Caco-2 (cell line): ENCODE results near the gene PCED1B. TPM values are rescaled to one million over a fixed set of nuclear protein-coding genes. Genes with fewer than 3 reads are reported as not detected.
"Not testable (repeated sequence)": the region's sequence is repeated elsewhere in the genome, so short reads cannot be mapped to it uniquely, and the experiment has no call there.

Experiments used
- BruUV-seq: library from RNA; stranded (reverse); fragments of 400-500 nt; replicated peaks from 2 replicates; lab custom pipeline; 2021; lab: Mats Ljungman, UMichigan
- CTCF ChIA-PET: fragments of 300-600 bp; sonication (Branson Sonifier 250); formaldehyde crosslinking; loops from one replicate; lab custom pipeline; 2022; ENCODE audit warnings: antibody characterized with exemption; lab: Charles Lee
- POLR2A ChIA-PET: fragments of 300-600 bp; sonication (Branson Sonifier 250); formaldehyde crosslinking; loops from one replicate; lab custom pipeline; 2022; ENCODE audit warnings: antibody characterized with exemption; lab: Charles Lee
- DNase-seq, 2 experiments: peaks; one replicate each; pipeline versions ENCODE4 v3.0.0 to v3.0.0-alpha.2; 2020 to 2022
- H3K27me3 ChIP-seq: replicated peaks from 2 replicates; pipeline ENCODE4 v1.6.0; 2011; ENCODE audit warnings: low read length; ENCODE audit not compliant: control insufficient read depth, insufficient read depth
- H3K36me3 ChIP-seq: 2 replicates; pipeline ENCODE4 v1.5.1; 2011; ENCODE audit warnings: low read length; ENCODE audit not compliant: control insufficient read depth, insufficient read depth
- H3K4me1 ChIP-seq: fragments of 250-450 bp; sonication (Bioruptor Pico); 2 replicates; pipeline ENCODE4 v1.5.1; 2020; ENCODE audit warnings: mild to moderate bottlenecking
- H3K4me3 ChIP-seq: 2 replicates; pipeline ENCODE4 v1.5.1; 2011; ENCODE audit warnings: low read depth, mild to moderate bottlenecking, control low read depth, low read length
- H3K9me3 ChIP-seq: fragments of 250-450 bp; sonication (Bioruptor Pico); 2 replicates; pipeline ENCODE4 v1.5.1; 2020; ENCODE audit warnings: mild to moderate bottlenecking, moderate library complexity
- H3K27ac Mint-ChIP-seq: one replicate; pipeline ENCODE4 v1.8.0; 2022; ENCODE audit warnings: mixed read lengths; ENCODE audit not compliant: unreplicated experiment
- H3K27me3 Mint-ChIP-seq: one replicate; pipeline ENCODE4 v1.8.0; 2022; ENCODE audit warnings: mixed read lengths; ENCODE audit not compliant: insufficient read depth, unreplicated experiment
- H3K36me3 Mint-ChIP-seq: one replicate; pipeline ENCODE4 v1.8.0; 2022; ENCODE audit warnings: mild to moderate bottlenecking, mixed read lengths; ENCODE audit not compliant: insufficient read depth, unreplicated experiment
- H3K4me1 Mint-ChIP-seq: one replicate; pipeline ENCODE4 v1.8.0; 2022; ENCODE audit warnings: low read depth, mixed read lengths; ENCODE audit not compliant: unreplicated experiment
- H3K4me3 Mint-ChIP-seq: one replicate; pipeline ENCODE4 v1.8.0; 2022; ENCODE audit warnings: mild to moderate bottlenecking, moderate library complexity, mixed read lengths; ENCODE audit not compliant: unreplicated experiment
- H3K9me3 Mint-ChIP-seq: one replicate; pipeline ENCODE4 v1.8.0; 2022; ENCODE audit warnings: mixed read lengths; ENCODE audit not compliant: unreplicated experiment
- CTCF ChIP-seq, 2 experiments: fragments of 200-600 bp in 1 of 2; IDR thresholded peaks; 1 replicate in 1 of 2; 2 replicates in 1 of 2; pipeline versions ENCODE4 v1.5.1 to v1.8.0; 2011 to 2022; ENCODE audit warnings: antibody characterized with exemption in 1 of 2, control low read depth in 1 of 2, inconsistent platforms in 1 of 2, low read depth in 1 of 2, low read length in 1 of 2, mild to moderate bottlenecking in 1 of 2, moderate library complexity in 1 of 2; ENCODE audit not compliant: insufficient read depth in 1 of 2, severe bottlenecking in 1 of 2, unreplicated experiment in 1 of 2
- intact Hi-C: fragments of 100-400 bp; cut with micrococcal nuclease; formaldehyde crosslinking; loops from one replicate; pipeline ENCODE4 v1.10.0; 2022; ENCODE audit not compliant: unreplicated experiment
- total RNA-seq: library from RNA; stranded (reverse); gene quantifications from 2 replicates; pipeline ENCODE4 v1.2.3, GENCODE V29; 2022

PCED1B gene
- total RNA-seq, 1 experiment from 2014 or later: 7.0 TPM

- Mint-ChIP-seq H3K4me3 (no peak overlapping the region), H3K27me3 (no peaks in the 10 kb centered on the region), H3K27ac (no peak overlapping the region), H3K36me3 (no peaks in the 10 kb centered on the region), H3K4me1 (no peaks in the 10 kb centered on the region), H3K9me3 (no peaks in the 10 kb centered on the region)
- Histone ChIP-seq H3K4me3 (no peak overlapping the region), H3K9me3 (no peaks in the 10 kb centered on the region), H3K36me3 (no peaks in the 10 kb centered on the region), H3K4me1 (no peaks in the 10 kb centered on the region), H3K27me3 (no peaks in the 10 kb centered on the region)
- no peak for DNase-seq
- CTCF ChIA-PET: no interaction called here
- POLR2A ChIA-PET: no interaction called here
- intact Hi-C loops: no loop called here
- TF ChIP-seq CTCF (IDR thresholded peaks at IDR 0.05; ENCODE audit: insufficient read depth in 1 of 2, low read depth in 1 of 2, low read length in 1 of 2, severe bottlenecking in 1 of 2, unreplicated experiment in 1 of 2): no peak
- BruUV-seq: no TSS peak
Measured at GRCh38 chr12:47114481-47114892, 35.1 kb downstream of the PCED1B start.

GRCh38 chr12:47117305-47117704 is 37.9 kb downstream of the PCED1B start:
- H3K4me3 ChIP-seq, intact Hi-C loops, H3K9me3 Mint-ChIP-seq, CTCF ChIA-PET, H3K36me3 Mint-ChIP-seq, H3K4me3 Mint-ChIP-seq, H3K4me1 ChIP-seq, H3K36me3 ChIP-seq, H3K9me3 ChIP-seq, H3K27me3 ChIP-seq, DNase-seq, BruUV-seq, POLR2A ChIA-PET, H3K27me3 Mint-ChIP-seq, H3K27ac Mint-ChIP-seq, H3K4me1 Mint-ChIP-seq: not testable (repeated sequence)

- H3K4me1 Mint-ChIP-seq: no peaks in the 10 kb centered on the region
Measured at GRCh38 chr12:47120736-47121135, 41.3 kb downstream of the PCED1B start.

More at GRCh38 chr12:47120736-47121135, 41.3 kb downstream of the PCED1B start:
- H3K27ac Mint-ChIP-seq: no peak overlapping the region
- Histone ChIP-seq H3K36me3 (no peaks in the 10 kb centered on the region), H3K27me3 (no peaks in the 10 kb centered on the region), H3K4me3 (no peak overlapping the region), H3K4me1 (no peaks in the 10 kb centered on the region), H3K9me3 (no peaks in the 10 kb centered on the region)
- H3K36me3 Mint-ChIP-seq: no peaks in the 10 kb centered on the region
- CTCF ChIA-PET: no interaction called here
- no peaks in the 10 kb centered on the region for H3K27me3 Mint-ChIP-seq
- no peak overlapping the region for H3K4me3 Mint-ChIP-seq
- H3K9me3 Mint-ChIP-seq: no peaks in the 10 kb centered on the region
- DNase-seq: no peak
- POLR2A ChIA-PET: no interaction called here
- no TSS peak for BruUV-seq
- intact Hi-C loops: no loop called here
- no peak for TF ChIP-seq CTCF (IDR thresholded peaks at IDR 0.05; ENCODE audit: insufficient read depth in 1 of 2, low read depth in 1 of 2, low read length in 1 of 2, severe bottlenecking in 1 of 2, unreplicated experiment in 1 of 2)
